SK-N-SH (cell line): ENCODE measurements around the gene TMCC2. TPM values are rescaled to one million over a fixed set of nuclear protein-coding genes. Genes with fewer than 3 reads are reported as not detected.

Experiments
- CTCF ChIA-PET: fragments of 300-600, 350-600 bp; formaldehyde crosslinking; extraction: SDS; loops from one replicate; lab custom pipeline; 2021; lab: Yijun Ruan, JAX
- POLR2A ChIA-PET: fragments of 350-600 bp; sonication (Branson Sonifier 250); formaldehyde crosslinking; extraction: SDS; loops from one replicate; lab custom pipeline; 2020; ENCODE audit warnings: antibody characterized with exemption, inconsistent platforms; lab: Yijun Ruan, JAX
- DNase-seq: peaks from one replicate; pipeline ENCODE4 v3.0.0; 2012
- H2AFZ ChIP-seq: fragments of 200-600 bp; sonication (generic); 2 replicates; pipeline ENCODE4 v1.8.1; 2016; ENCODE audit warnings: antibody characterized with exemption, mild to moderate bottlenecking, low read depth
- H3F3A ChIP-seq: fragments of 200-600 bp; sonication (generic); replicated peaks from 2 replicates; pipeline ENCODE3; 2016; ENCODE audit warnings: antibody characterized with exemption, mild to moderate bottlenecking; ENCODE audit not compliant: insufficient read depth
- H3K27ac ChIP-seq, 2 experiments: fragments of 200-500 bp in 1 of 2; fragments of 200-600 bp in 1 of 2; sonication (Bioruptor generic) in 1 of 2; sonication (generic), shearing (Covaris generic) in 1 of 2; 2 replicates each; pipeline versions ENCODE4 v1.5.1 to v1.6.1; 2014 to 2016; ENCODE audit warnings: low read depth in 2 of 2, inconsistent platforms in 1 of 2, low read length in 1 of 2, mild to moderate bottlenecking in 1 of 2, mixed read lengths in 1 of 2
- H3K27me3 ChIP-seq: fragments of 200-600 bp; sonication (generic), shearing (Covaris generic); 2 replicates; pipeline ENCODE4 v1.6.1; 2016; ENCODE audit warnings: mixed run types; ENCODE audit not compliant: insufficient read depth
- H3K36me3 ChIP-seq, 2 experiments: fragments of 200-500 bp in 1 of 2; fragments of 200-600 bp in 1 of 2; sonication (Bioruptor generic) in 1 of 2; sonication (generic) in 1 of 2; replicated peaks in 1 of 2; 2 replicates each; pipeline versions ENCODE3 to v1.5.1; 2014 to 2016; ENCODE audit warnings: low read length in 1 of 2, mild to moderate bottlenecking in 1 of 2; ENCODE audit not compliant: insufficient read depth in 2 of 2, control insufficient read depth in 1 of 2
- H3K4me1 ChIP-seq, 2 experiments: fragments of 200-500 bp in 1 of 2; fragments of 200-600 bp in 1 of 2; sonication (Bioruptor generic) in 1 of 2; sonication (generic), shearing (Covaris generic) in 1 of 2; 2 replicates each; pipeline versions ENCODE4 v1.5.1 to v1.6.1; 2014 to 2016; ENCODE audit warnings: low read depth in 1 of 2, low read length in 1 of 2, mixed run types in 1 of 2; ENCODE audit not compliant: insufficient read depth in 2 of 2, control insufficient read depth in 1 of 2
- H3K4me2 ChIP-seq: fragments of 200-600 bp; sonication (generic), shearing (Covaris generic); 2 replicates; pipeline ENCODE4 v1.6.1; 2017; ENCODE audit warnings: mixed run types
- H3K4me3 ChIP-seq, 2 experiments: fragments of 200-500 bp in 1 of 2; fragments of 200-600 bp in 1 of 2; sonication (Bioruptor generic) in 1 of 2; sonication (generic), shearing (Covaris generic) in 1 of 2; 2 replicates each; pipeline versions ENCODE4 v1.5.1 to v1.8.1; 2014 to 2016; ENCODE audit warnings: low read depth in 2 of 2, inconsistent platforms in 1 of 2, low read length in 1 of 2, mild to moderate bottlenecking in 1 of 2, mixed read lengths in 1 of 2, moderate library complexity in 1 of 2
- H3K79me2 ChIP-seq: fragments of 200-600 bp; sonication (generic); 2 replicates; pipeline ENCODE4 v1.8.1; 2017; ENCODE audit warnings: mild to moderate bottlenecking; ENCODE audit not compliant: insufficient read depth
- H3K9ac ChIP-seq: fragments of 200-600 bp; sonication (generic); 2 replicates; pipeline ENCODE4 v1.6.1; 2017; ENCODE audit warnings: mixed run types
- H3K9me2 ChIP-seq: fragments of 200-600 bp; sonication (generic); 2 replicates; pipeline ENCODE4 v1.6.1; 2017; ENCODE audit warnings: mixed run types
- H3K9me3 ChIP-seq: fragments of 200-600 bp; sonication (generic); 2 replicates; pipeline ENCODE4 v1.6.1; 2017; ENCODE audit warnings: mixed run types, mild to moderate bottlenecking, moderate library complexity
- H4K20me1 ChIP-seq: fragments of 200-600 bp; sonication (generic); 2 replicates; pipeline ENCODE4 v1.6.1; 2017; ENCODE audit warnings: mild to moderate bottlenecking, mixed run types; ENCODE audit not compliant: insufficient read depth
- CTCF ChIP-seq: fragments of 200-600 bp; sonication (generic); IDR thresholded peaks from 2 replicates; pipeline ENCODE4 v1.6.1; 2017; ENCODE audit warnings: antibody characterized with exemption, mild to moderate bottlenecking, moderate library complexity
- FOXJ3 ChIP-seq: sonication (generic); formaldehyde crosslinking; IDR thresholded peaks from 2 replicates; pipeline ENCODE4 v1.5.1; 2020; ENCODE audit warnings: mild to moderate bottlenecking, missing genetic modification reagents
- FOXM1 ChIP-seq: IDR thresholded peaks from 2 replicates; pipeline ENCODE4 v1.4.0; 2012; ENCODE audit warnings: low read depth, mild to moderate bottlenecking
- MAX ChIP-seq: IDR thresholded peaks from 2 replicates; pipeline ENCODE4 v1.4.0; 2012; ENCODE audit warnings: low read depth
- NFIC ChIP-seq: IDR thresholded peaks from 2 replicates; pipeline ENCODE4 v1.4.0; 2012; ENCODE audit warnings: borderline replicate concordance
- NRF1 ChIP-seq: IDR thresholded peaks from 2 replicates; pipeline ENCODE4 v1.6.1; 2012; ENCODE audit warnings: low read depth, mild to moderate bottlenecking, low read length
- POLR2AphosphoS5 ChIP-seq: IDR thresholded peaks from 2 replicates; pipeline ENCODE4 v1.6.1; 2012; ENCODE audit warnings: low read depth, low read length
- RCOR1 ChIP-seq: fragments of 150-350 bp; IDR thresholded peaks from 2 replicates; pipeline ENCODE4 v1.6.1; 2017; ENCODE audit warnings: antibody characterized with exemption, low read length
- REST ChIP-seq: IDR thresholded peaks from 2 replicates; pipeline ENCODE4 v1.6.1; 2012; ENCODE audit warnings: mild to moderate bottlenecking, low read depth, low read length, moderate library complexity
- RXRA ChIP-seq: IDR thresholded peaks from 2 replicates; pipeline ENCODE4 v1.4.0; 2012; ENCODE audit warnings: low read depth, mild to moderate bottlenecking, borderline replicate concordance
- SMC3 ChIP-seq: IDR thresholded peaks from 2 replicates; pipeline ENCODE4 v1.6.1; 2012; ENCODE audit warnings: low read depth, low read length, improper control_type of control experiment
- TAF1 ChIP-seq: IDR thresholded peaks from 2 replicates; pipeline ENCODE4 v1.6.1; 2012; ENCODE audit warnings: low read depth, mild to moderate bottlenecking, low read length, moderate library complexity, borderline replicate concordance
- USF2 ChIP-seq: fragments of 150-350 bp; IDR thresholded peaks from 2 replicates; pipeline ENCODE4 v1.6.1; 2017; ENCODE audit warnings: antibody characterized with exemption, low read length, low read depth, borderline replicate concordance
- YY1 ChIP-seq: IDR thresholded peaks from 2 replicates; pipeline ENCODE4 v1.4.0; 2012; ENCODE audit warnings: low read depth, mild to moderate bottlenecking
- WGBS: methylation state at CpG from one replicate; pipeline ENCODE4 v1.1.6; 2017; ENCODE audit warnings: low lambda C conversion rate; 5-methylcytosine and 5-hydroxymethylcytosine counted together
- polyA plus RNA-seq, 3 experiments: library from polyadenylated mRNA; depleted of rRNA; stranded (reverse); fragments of >200 nt; gene quantifications; 2 replicates each; pipeline ENCODE4 v1.2.3, GENCODE V29; 2012

The TMCC2 gene
- polyA plus RNA-seq, 1 of the 3 experiments (the other 2 are of a cell fraction), result 6.0 TPM

GRCh38 chr1:205309741-205310140, 82.0 kb downstream of the TMCC2 start (continued):
- TF ChIP-seq YY1, result no peak
- no peak for TF ChIP-seq FOXJ3 (CRISPR knock-in tag)

- no peaks in the 10 kb centered on the region for H3K9me3 ChIP-seq
- H3K79me2 ChIP-seq, result peaks cover 69% of the 10 kb centered on the region
- no peak overlapping the region for H3K27ac ChIP-seq
- peaks cover 0 to 6% of the 10 kb centered on the region in 2 experiments; a peak in 2 of 4 replicates for H3K4me1 ChIP-seq
- no peak overlapping the region for H3K4me3 ChIP-seq
- H3K4me2 ChIP-seq, result no peak overlapping the region
- WGBS, result 91% methylated on average over 8 of the region's 8 CpGs
- peaks cover 4% of the 10 kb centered on the region for H3F3A ChIP-seq
- H2AFZ ChIP-seq, result no peak overlapping the region
- DNase-seq, result no peak
- no peaks in the 10 kb centered on the region for H3K9me2 ChIP-seq
- ChIA-PET CTCF (interaction anchor here (1.0 to 46.8 kb wide), 5 partner anchors 14 to 43 kb away, joined by 3 to 1368 read pairs (median 4); no protein-coding TSS in a partner anchor), POLR2A (no interaction called here)
- H3K9ac ChIP-seq, result no peak overlapping the region
- H3K27me3 ChIP-seq, result no peaks in the 10 kb centered on the region
- peaks cover 30 to 39% of the 10 kb centered on the region in 2 experiments for H3K36me3 ChIP-seq
- TF ChIP-seq FOXM1, result no peak
- TF ChIP-seq TAF1, result no peak
- no peak for TF ChIP-seq USF2
- no peak for TF ChIP-seq FOXJ3 (CRISPR knock-in tag)
- TF ChIP-seq NFIC, result no peak
- no peak for TF ChIP-seq MAX
- no peak for TF ChIP-seq SMC3
- peaks cover 20% of the 10 kb centered on the region for H4K20me1 ChIP-seq
Measured at GRCh38 chr1:205310976-205311704, 83.4 kb downstream of the TMCC2 start.

- H3K36me3 ChIP-seq, result peaks cover 17 to 31% of the 10 kb centered on the region in 2 experiments
- H3K9me2 ChIP-seq, result no peaks in the 10 kb centered on the region
- DNase-seq, result no peak
- POLR2A ChIA-PET, result no interaction called here
- CTCF ChIA-PET, result interaction anchor here (1.2 to 46.8 kb wide), 3 partner anchors 12 to 41 kb away, joined by 5 to 1368 read pairs (median 11); no protein-coding TSS in a partner anchor
- peaks cover 4% of the 10 kb centered on the region for H3F3A ChIP-seq
- no peaks in the 10 kb centered on the region for H3K27me3 ChIP-seq
- no peak overlapping the region for H3K4me3 ChIP-seq
- no peak overlapping the region for H2AFZ ChIP-seq
- no peak for TF ChIP-seq REST
- TF ChIP-seq RCOR1, result no peak
- no peak for TF ChIP-seq CTCF
- no peak for TF ChIP-seq NRF1
- no peak for TF ChIP-seq TAF1
- TF ChIP-seq POLR2AphosphoS5, result no peak
- no peak for TF ChIP-seq RXRA
- TF ChIP-seq, all 33 proteins: peak for 0
- H3K4me1 ChIP-seq, result peaks cover 13 to 20% of the 10 kb centered on the region in 2 experiments
- H3K9ac ChIP-seq, result no peak overlapping the region
- 86% methylated on average over 10 of the region's 10 CpGs for WGBS
- H3K4me2 ChIP-seq, result no peak overlapping the region; the same call in 1 of the 2 replicates
- H3K27ac ChIP-seq, result no peak overlapping the region
- H3K79me2 ChIP-seq, result peaks cover 87% of the 10 kb centered on the region
- H4K20me1 ChIP-seq, result peaks cover 39% of the 10 kb centered on the region
- H3K9me3 ChIP-seq, result no peaks in the 10 kb centered on the region
Measured at GRCh38 chr1:205312866-205313562, 85.3 kb downstream of the TMCC2 start.
